Uterus (tissue), 4 donors: ENCODE data around the gene TXN2. TPM values are rescaled to one million over a fixed set of nuclear protein-coding genes. Genes with fewer than 3 reads are reported as not detected.
A peak's percentile ranks its signal among the peaks of the same experiment; 100 is the strongest.

Source experiments
- DNase-seq, 2 donors: peaks; one replicate each; pipeline ENCODE4 v3.0.0-alpha.2; 2019 to 2020
- H3K27ac ChIP-seq, 2 donors: fragments of 200-600 bp; sonication (generic); 1 replicate in 1 of 2; 2 replicates in 1 of 2; pipeline ENCODE4 v1.5.1; 2016 to 2018
- H3K27me3 ChIP-seq, 2 donors: fragments of 200-600 bp; sonication (generic); one replicate each; pipeline ENCODE4 v1.5.1; 2018 to 2019; ENCODE audit warnings: control low read depth in 1 of 2
- H3K36me3 ChIP-seq, 2 donors: fragments of 200-600 bp; sonication (generic); one replicate each; pipeline ENCODE4 v1.5.1; 2019; ENCODE audit warnings: control low read depth in 1 of 2
- H3K4me1 ChIP-seq, 2 donors: fragments of 200-600 bp; sonication (generic); one replicate each; pipeline ENCODE4 v1.5.1; 2018 to 2019; ENCODE audit warnings: control low read depth in 1 of 2
- H3K4me3 ChIP-seq, 2 donors: fragments of 200-600 bp; sonication (generic); 1 replicate in 1 of 2; 2 replicates in 1 of 2; pipeline ENCODE4 v1.5.1; 2018 to 2019; ENCODE audit warnings: mild to moderate bottlenecking in 1 of 2
- H3K9me3 ChIP-seq, 2 donors: fragments of 200-600 bp; sonication (generic); one replicate each; pipeline ENCODE4 v1.5.1; 2019; ENCODE audit warnings: control low read depth in 1 of 2
- CTCF ChIP-seq, 4 experiments: fragments of 200-600 bp in 2 of 4; fragments of 450-650 bp in 2 of 4; sonication (generic) in 2 of 4; IDR thresholded peaks; one replicate each; pipeline ENCODE4 v1.5.1; 2016 to 2019; ENCODE audit warnings: antibody characterized with exemption in 4 of 4, mild to moderate bottlenecking in 2 of 4, moderate library complexity in 1 of 4
- POLR2A ChIP-seq, 2 donors: fragments of 450-650 bp; IDR thresholded peaks; one replicate each; pipeline ENCODE4 v1.6.1; 2016; ENCODE audit warnings: antibody characterized with exemption in 2 of 2, mild to moderate bottlenecking in 1 of 2, moderate library complexity in 1 of 2
- intact Hi-C: fragments of 100-400 bp; cut with DNase I; formaldehyde crosslinking; loops from one replicate; pipeline ENCODE4 v1.15.1; 2023; ENCODE audit warnings: low total_unique reads
- total RNA-seq, 4 donors: library from RNA; depleted of rRNA in 3 of 4; stranded (reverse); fragments of >200 nt in 3 of 4; gene quantifications; one replicate each; pipeline versions ENCODE4 v1.1.0 to v1.2.4, GENCODE V29; 2014 to 2023
- donor health status: DM: yes; HTN: yes; CAD: no.

Gene TXN2
- total RNA-seq, 4 donors from 2014 or later, result 14.4 to 56.4 (median 17.8) TPM

GRCh38 chr22:36467042-36467810 is 14.2 kb downstream of the TXN2 start:
- TF ChIP-seq CTCF (IDR thresholded peaks at IDR 0.05) (no peak), POLR2A (IDR thresholded peaks at IDR 0.05) (no peak)
- no peak for DNase-seq
- Histone ChIP-seq H3K4me3 (no peak overlapping the region), H3K4me1 (peaks cover 9 to 11% of the 10 kb centered on the region in 2 donors), H3K27ac (peak overlapping the region; percentile 96 to 97), H3K9me3 (no peaks in the 10 kb centered on the region), H3K27me3 (no peaks in the 10 kb centered on the region), H3K36me3 (no peaks in the 10 kb centered on the region)
- intact Hi-C loops, result loop anchor here (10.0 kb wide), 1 partner anchor 142 kb away; no protein-coding TSS in a partner anchor

- H3K27me3 ChIP-seq, result no peaks in the 10 kb centered on the region
- TF ChIP-seq CTCF (IDR thresholded peaks at IDR 0.05) (no peak), POLR2A (IDR thresholded peaks at IDR 0.05) (no peak)
- H3K36me3 ChIP-seq, result no peaks in the 10 kb centered on the region
- peak overlapping the region; percentile 96 to 97 for H3K27ac ChIP-seq
- H3K9me3 ChIP-seq, result no peaks in the 10 kb centered on the region
- H3K4me3 ChIP-seq, result no peak overlapping the region
- no peak for DNase-seq
- intact Hi-C loops, result loop anchor here (10.0 kb wide), 1 partner anchor 141 kb away; no protein-coding TSS in a partner anchor
- peaks cover 9 to 11% of the 10 kb centered on the region in 2 donors for H3K4me1 ChIP-seq
Observed at GRCh38 chr22:36466258-36466657, 15.2 kb downstream of the TXN2 start.

- intact Hi-C loops, result loop anchor here (10.0 kb wide), 1 partner anchor 141 kb away; no protein-coding TSS in a partner anchor
- H3K4me3 ChIP-seq, result no peak overlapping the region
- H3K36me3 ChIP-seq, result no peaks in the 10 kb centered on the region
Observed at GRCh38 chr22:36465232-36466021, 16.0 kb downstream of the TXN2 start.

GRCh38 chr22:36464715-36465231 is 16.7 kb downstream of the TXN2 start:
- Histone ChIP-seq H3K9me3 (no peaks in the 10 kb centered on the region), H3K27ac (peak overlapping the region; percentile 96 to 97), H3K4me1 (peaks cover 6 to 11% of the 10 kb centered on the region in 2 donors), H3K4me3 (no peak overlapping the region), H3K27me3 (no peaks in the 10 kb centered on the region), H3K36me3 (no peaks in the 10 kb centered on the region)
- TF ChIP-seq POLR2A (IDR thresholded peaks at IDR 0.05) (no peak), CTCF (IDR thresholded peaks at IDR 0.05) (no peak)
- intact Hi-C loops, result loop anchor here (10.0 kb wide), 1 partner anchor 140 kb away; no protein-coding TSS in a partner anchor
- DNase-seq, result no peak

More at GRCh38 chr22:36465232-36466021, 16.0 kb downstream of the TXN2 start:
- Histone ChIP-seq H3K27me3 (no peaks in the 10 kb centered on the region), H3K9me3 (no peaks in the 10 kb centered on the region), H3K27ac (peak overlapping the region; percentile 96 to 97), H3K4me1 (peaks cover 9 to 11% of the 10 kb centered on the region in 2 donors)
- peak; percentile 22 to 30 for TF ChIP-seq POLR2A (IDR thresholded peaks at IDR 0.05)
- TF ChIP-seq CTCF (IDR thresholded peaks at IDR 0.05), result no peak
- DNase-seq, result peak; percentile 79 to 92
